Esophagus squamous epithelium (tissue), 5 donors: ENCODE results near the gene STPG1. TPM values are rescaled to one million over a fixed set of nuclear protein-coding genes. Genes with fewer than 3 reads are reported as not detected.

ENCODE experiments used
- DNase-seq: peaks from one replicate; lab custom pipeline; 2025; lab: John Stamatoyannopoulos, UW
- H3K27ac ChIP-seq, 4 donors: fragments of 200-600 bp; sonication (generic); one replicate each; pipeline ENCODE4 v1.5.1; 2016 to 2019; ENCODE audit warnings: mild to moderate bottlenecking in 1 of 4
- H3K27me3 ChIP-seq, 4 donors: fragments of 200-600 bp; sonication (generic); 1 replicate in 3 of 4; 2 replicates in 1 of 4; pipeline versions ENCODE4 v1.5.1 to v1.6.0; 2017 to 2021; ENCODE audit warnings: antibody characterized with exemption in 1 of 4
- H3K36me3 ChIP-seq, 3 donors: fragments of 200-600 bp; sonication (generic); one replicate each; pipeline ENCODE4 v1.5.1; 2016 to 2019
- H3K4me1 ChIP-seq, 3 donors: fragments of 200-600 bp; sonication (generic); one replicate each; pipeline ENCODE4 v1.5.1; 2017 to 2019
- H3K4me3 ChIP-seq, 4 donors: fragments of 200-600 bp; sonication (generic); 1 replicate in 3 of 4; 2 replicates in 1 of 4; pipeline ENCODE4 v1.5.1; 2016 to 2019; ENCODE audit warnings: mild to moderate bottlenecking in 2 of 4, moderate library complexity in 1 of 4
- H3K9me3 ChIP-seq, 3 donors: fragments of 200-600 bp; sonication (generic); one replicate each; pipeline ENCODE4 v1.5.1; 2016 to 2019
- POLR2A ChIP-seq, 4 donors: fragments of 450-650 bp; IDR thresholded peaks; one replicate each; pipeline ENCODE4 v1.6.1; 2017; ENCODE audit warnings: antibody characterized with exemption in 4 of 4, mild to moderate bottlenecking in 4 of 4, moderate library complexity in 3 of 4
- WGBS, 2 donors: methylation state at CpG; one replicate each; pipeline ENCODE4 v1.1.5; 2018; 5-methylcytosine and 5-hydroxymethylcytosine counted together
- intact Hi-C: fragments of 100-400 bp; cut with DNase I; formaldehyde crosslinking; loops from one replicate; pipeline ENCODE4 v1.15.0; 2022
- total RNA-seq, 4 donors: library from RNA; depleted of rRNA; stranded (reverse); fragments of >200 nt; gene quantifications; one replicate each; pipeline ENCODE4 v1.1.0, GENCODE V29; 2016
- TF ChIP-seq, protein P1 (sequence below), 6 experiments: fragments of 450-650 bp in 4 of 6; fragments of 200-600 bp in 2 of 6; sonication (generic) in 2 of 6; IDR thresholded peaks; one replicate each; pipeline ENCODE4 v1.5.1; 2016 to 2019; ENCODE audit warnings: antibody characterized with exemption in 6 of 6, mild to moderate bottlenecking in 4 of 6, moderate library complexity in 4 of 6
- donor health status: DM: yes; HTN: yes; CAD: no.

The STPG1 gene
- total RNA-seq, 4 donors from 2014 or later: 2.6 to 6.9 (median 5.6) TPM

- 64 to 79% methylated on average over 1 of the region's 1 CpG for WGBS, 2 donors
- no peak for DNase-seq
- H3K4me1 ChIP-seq: peaks cover 13 to 100% (median 50%) of the 10 kb centered on the region in 3 donors
Measured at GRCh38 chr1:24387636-24388175, 25.9 kb downstream of the STPG1 start.

DNA sequence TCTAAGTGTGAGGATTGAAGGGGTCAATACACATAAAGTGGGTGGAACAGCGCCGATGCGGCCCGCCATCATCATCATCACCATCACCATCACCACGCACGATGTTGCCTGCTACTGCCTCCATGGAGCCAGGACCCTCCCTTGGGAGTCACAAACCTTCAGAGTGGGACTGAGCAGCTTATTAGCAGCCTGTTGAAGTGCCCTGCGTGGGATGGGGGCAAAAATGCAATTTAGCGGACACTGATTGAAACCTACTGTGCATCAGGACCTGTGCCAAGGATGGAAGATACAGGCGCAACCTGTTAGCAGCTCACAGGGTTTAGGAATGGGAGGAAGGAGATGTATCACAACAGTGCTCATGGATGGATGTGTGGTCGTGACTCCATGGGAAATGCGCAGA is 26.7 kb downstream of the STPG1 start:
- no peak for DNase-seq

More at GRCh38 chr1:24387636-24388175, 25.9 kb downstream of the STPG1 start:
- intact Hi-C loops: no loop called here
- Histone ChIP-seq H3K27me3 (no peaks in the 10 kb centered on the region), H3K27ac (peak overlapping the region in 1 of 4 donors; percentile 91), H3K9me3 (no peaks in the 10 kb centered on the region), H3K36me3 (peaks cover 0 to 7% (median 0%) of the 10 kb centered on the region in 3 donors), H3K4me3 (no peak overlapping the region)
- no peak for TF ChIP-seq POLR2A (IDR thresholded peaks at IDR 0.05)
- TF ChIP-seq, protein P1, sequence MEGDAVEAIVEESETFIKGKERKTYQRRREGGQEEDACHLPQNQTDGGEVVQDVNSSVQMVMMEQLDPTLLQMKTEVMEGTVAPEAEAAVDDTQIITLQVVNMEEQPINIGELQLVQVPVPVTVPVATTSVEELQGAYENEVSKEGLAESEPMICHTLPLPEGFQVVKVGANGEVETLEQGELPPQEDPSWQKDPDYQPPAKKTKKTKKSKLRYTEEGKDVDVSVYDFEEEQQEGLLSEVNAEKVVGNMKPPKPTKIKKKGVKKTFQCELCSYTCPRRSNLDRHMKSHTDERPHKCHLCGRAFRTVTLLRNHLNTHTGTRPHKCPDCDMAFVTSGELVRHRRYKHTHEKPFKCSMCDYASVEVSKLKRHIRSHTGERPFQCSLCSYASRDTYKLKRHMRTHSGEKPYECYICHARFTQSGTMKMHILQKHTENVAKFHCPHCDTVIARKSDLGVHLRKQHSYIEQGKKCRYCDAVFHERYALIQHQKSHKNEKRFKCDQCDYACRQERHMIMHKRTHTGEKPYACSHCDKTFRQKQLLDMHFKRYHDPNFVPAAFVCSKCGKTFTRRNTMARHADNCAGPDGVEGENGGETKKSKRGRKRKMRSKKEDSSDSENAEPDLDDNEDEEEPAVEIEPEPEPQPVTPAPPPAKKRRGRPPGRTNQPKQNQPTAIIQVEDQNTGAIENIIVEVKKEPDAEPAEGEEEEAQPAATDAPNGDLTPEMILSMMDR (IDR thresholded peaks at IDR 0.05): no peak

DNA sequence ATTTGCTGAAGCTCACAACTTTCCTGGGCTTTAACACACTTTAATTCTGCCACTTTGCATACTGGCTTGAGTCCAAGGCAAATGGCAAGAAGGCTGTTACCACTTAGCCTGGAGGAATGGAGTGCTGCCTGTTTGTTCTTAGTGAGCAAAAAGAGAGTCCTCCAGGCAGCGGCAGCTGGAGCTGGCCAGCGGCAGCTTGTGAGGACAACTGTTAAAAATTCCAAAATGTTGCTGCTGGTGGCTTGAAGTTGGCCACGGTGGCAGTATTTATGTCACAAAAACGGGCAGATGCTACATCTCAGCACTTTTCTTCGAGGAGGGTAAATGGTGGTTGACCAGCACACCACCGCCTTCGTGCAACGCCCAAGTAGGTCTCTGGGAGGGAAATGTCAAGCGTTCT is 27.3 kb downstream of the STPG1 start:
- 46 to 52% methylated on average over 3 to 9 of the region's 9 CpGs for WGBS, 2 donors
- H3K4me1 ChIP-seq: peaks cover 17 to 99% (median 41%) of the 10 kb centered on the region in 3 donors
- H3K9me3 ChIP-seq: no peaks in the 10 kb centered on the region
- no peak overlapping the region for H3K4me3 ChIP-seq
- intact Hi-C loops: no loop called here
- peak overlapping the region; percentile 82 to 90 (median 84) for H3K27ac ChIP-seq
- peaks cover 0 to 7% (median 0%) of the 10 kb centered on the region in 3 donors for H3K36me3 ChIP-seq
- H3K27me3 ChIP-seq: no peaks in the 10 kb centered on the region
- TF ChIP-seq POLR2A (IDR thresholded peaks at IDR 0.05): no peak
- TF ChIP-seq, protein P1 (IDR thresholded peaks at IDR 0.05): no peak
- DNase-seq: no peak

More for the DNA sequence above, 26.7 kb downstream of the STPG1 start:
- Histone ChIP-seq H3K36me3 (peaks cover 0 to 7% (median 0%) of the 10 kb centered on the region in 3 donors), H3K4me3 (no peak overlapping the region), H3K9me3 (no peaks in the 10 kb centered on the region), H3K27ac (peak overlapping the region in 2 of 4 donors; percentile 86 to 90), H3K27me3 (no peaks in the 10 kb centered on the region), H3K4me1 (peaks cover 13 to 99% (median 42%) of the 10 kb centered on the region in 3 donors)
- no peak for TF ChIP-seq POLR2A (IDR thresholded peaks at IDR 0.05)
- TF ChIP-seq, protein P1 (IDR thresholded peaks at IDR 0.05): no peak
- WGBS, 2 donors: 87 to 93% methylated on average over 6 to 11 of the region's 11 CpGs
- intact Hi-C loops: no loop called here

GRCh38 chr1:24385160-24385940 is 28.2 kb downstream of the STPG1 start:
- H3K4me3 ChIP-seq: no peak overlapping the region
- H3K36me3 ChIP-seq: peaks cover 0 to 7% (median 0%) of the 10 kb centered on the region in 3 donors
- no peak for DNase-seq
- H3K9me3 ChIP-seq: no peaks in the 10 kb centered on the region
- H3K27ac ChIP-seq: peak overlapping the region; percentile 82 to 90 (median 84)
- 60 to 61% methylated on average over 12 of the region's 12 CpGs for WGBS, 2 donors
- intact Hi-C loops: no loop called here
- no peaks in the 10 kb centered on the region for H3K27me3 ChIP-seq
- TF ChIP-seq, protein P1 (IDR thresholded peaks at IDR 0.05): peak in 5 of 6 experiments; percentile 42 to 91 (median 72)
- TF ChIP-seq POLR2A (IDR thresholded peaks at IDR 0.05): no peak
- peaks cover 20 to 99% (median 50%) of the 10 kb centered on the region in 3 donors for H3K4me1 ChIP-seq
